ENCODE data around the gene SRGAP1. TPM values are rescaled to one million over a fixed set of nuclear protein-coding genes. Genes with fewer than 3 reads are reported as not detected.

SRGAP1 gene
- total RNA-seq, 2 donors from 2014 or later: 0.19 to 1.0 TPM

DNA sequence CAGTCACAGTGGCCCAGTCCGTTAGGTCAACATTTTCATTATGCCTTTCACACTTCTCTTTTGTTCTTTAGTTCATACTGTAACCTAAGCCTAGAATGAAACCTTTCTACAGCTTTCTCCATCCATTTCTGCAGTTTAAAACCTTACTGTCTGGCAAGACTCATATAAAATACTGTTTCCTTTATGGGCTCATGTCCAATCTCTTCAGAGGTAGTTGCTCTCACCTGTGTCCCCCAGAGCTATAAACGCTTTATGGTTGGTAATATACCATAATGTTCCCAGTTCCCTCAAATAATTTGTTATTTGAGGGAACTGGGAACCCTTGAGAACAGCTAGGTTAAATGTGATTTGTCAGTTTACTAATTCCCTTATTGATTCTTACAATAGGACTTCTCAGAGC, 83.0 kb downstream of the SRGAP1 start:
- H3K4me3 Mint-ChIP-seq: no peak overlapping the region
- H3K27me3 Mint-ChIP-seq: peaks cover 0 to 14% of the 10 kb centered on the region in 2 donors
- H3K36me3 Mint-ChIP-seq: no peaks in the 10 kb centered on the region
- DNase-seq (ENCODE audit: low spot score) (no peak), ATAC-seq (no peak)
- no peak overlapping the region for H3K27ac Mint-ChIP-seq
- no peaks in the 10 kb centered on the region for H3K9me3 Mint-ChIP-seq
- H3K4me1 Mint-ChIP-seq (ENCODE audit: low read depth in 2 of 2): no peaks in the 10 kb centered on the region

DNA sequence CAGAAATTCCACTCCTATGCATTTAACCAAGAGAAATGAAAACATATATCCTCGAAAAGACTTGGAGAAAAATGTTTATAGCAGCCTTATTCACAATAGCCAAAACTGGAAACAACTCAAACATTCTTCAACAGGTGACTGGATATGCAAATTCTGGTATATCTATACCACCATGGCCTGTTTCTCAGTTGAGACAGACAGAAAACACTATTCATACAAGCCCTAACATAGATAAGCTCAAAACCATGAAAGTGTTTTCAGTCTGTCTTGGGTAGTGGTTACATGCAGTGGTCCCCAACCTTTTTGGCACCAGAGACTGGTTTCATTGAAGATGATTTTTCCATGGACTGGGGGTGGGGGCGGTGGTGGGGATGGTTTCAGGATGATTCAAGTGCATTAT, 83.8 kb downstream of the SRGAP1 start:
- H3K9me3 Mint-ChIP-seq: no peaks in the 10 kb centered on the region
- no peak for DNase-seq (ENCODE audit: low spot score)
- no peaks in the 10 kb centered on the region for H3K36me3 Mint-ChIP-seq
- no peak for ATAC-seq
- no peak overlapping the region for H3K4me3 Mint-ChIP-seq
- no peak overlapping the region for H3K27ac Mint-ChIP-seq
- no peaks in the 10 kb centered on the region for H3K4me1 Mint-ChIP-seq (ENCODE audit: low read depth in 2 of 2)
- peaks cover 0 to 14% of the 10 kb centered on the region in 2 donors for H3K27me3 Mint-ChIP-seq

DNA sequence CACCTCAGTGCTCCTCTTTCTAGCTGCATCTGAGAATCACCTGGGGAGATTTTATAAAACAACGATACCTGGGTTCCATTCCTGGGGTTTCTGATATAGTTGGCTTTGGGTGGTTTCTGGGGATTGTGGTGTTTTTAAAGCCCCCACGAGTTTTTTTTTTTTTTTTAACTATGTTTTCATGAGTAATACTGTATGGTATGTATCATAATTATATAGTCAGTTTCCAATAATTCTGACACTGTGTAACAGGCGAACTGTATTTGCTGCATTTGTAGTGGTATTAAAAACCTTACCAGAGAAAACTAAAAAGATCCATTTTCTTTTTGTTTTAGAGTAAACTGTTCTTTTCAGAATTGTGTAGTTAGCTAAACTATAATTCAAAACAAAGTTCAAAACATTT, 84.9 kb downstream of the SRGAP1 start:
- no peak for ATAC-seq
- DNase-seq (ENCODE audit: low spot score): no peak
- no peaks in the 10 kb centered on the region for H3K9me3 Mint-ChIP-seq
- no peaks in the 10 kb centered on the region for H3K4me1 Mint-ChIP-seq (ENCODE audit: low read depth in 2 of 2)
- peaks cover 0 to 14% of the 10 kb centered on the region in 2 donors for H3K27me3 Mint-ChIP-seq
- no peak overlapping the region for H3K27ac Mint-ChIP-seq
- H3K36me3 Mint-ChIP-seq: no peaks in the 10 kb centered on the region
- H3K4me3 Mint-ChIP-seq: no peak overlapping the region

GRCh38 chr12:63930971-63931370, 86.5 kb downstream of the SRGAP1 start:
- no peak overlapping the region for H3K4me3 Mint-ChIP-seq
- ATAC-seq: no peak

GRCh38 chr12:63931703-63932102, 87.2 kb downstream of the SRGAP1 start:
- Mint-ChIP-seq H3K4me3 (no peak overlapping the region), H3K36me3 (no peaks in the 10 kb centered on the region), H3K27me3 (peaks cover 0 to 14% of the 10 kb centered on the region in 2 donors), H3K4me1 (ENCODE audit: low read depth in 2 of 2) (no peaks in the 10 kb centered on the region), H3K27ac (no peak overlapping the region), H3K9me3 (no peaks in the 10 kb centered on the region)
- no peak for DNase-seq (ENCODE audit: low spot score)
- ATAC-seq: no peak

More at GRCh38 chr12:63930971-63931370, 86.5 kb downstream of the SRGAP1 start:
- Mint-ChIP-seq H3K27ac (no peak overlapping the region), H3K36me3 (no peaks in the 10 kb centered on the region), H3K9me3 (no peaks in the 10 kb centered on the region), H3K27me3 (peaks cover 0 to 14% of the 10 kb centered on the region in 2 donors), H3K4me1 (ENCODE audit: low read depth in 2 of 2) (no peaks in the 10 kb centered on the region)
- DNase-seq (ENCODE audit: low spot score): no peak

DNA sequence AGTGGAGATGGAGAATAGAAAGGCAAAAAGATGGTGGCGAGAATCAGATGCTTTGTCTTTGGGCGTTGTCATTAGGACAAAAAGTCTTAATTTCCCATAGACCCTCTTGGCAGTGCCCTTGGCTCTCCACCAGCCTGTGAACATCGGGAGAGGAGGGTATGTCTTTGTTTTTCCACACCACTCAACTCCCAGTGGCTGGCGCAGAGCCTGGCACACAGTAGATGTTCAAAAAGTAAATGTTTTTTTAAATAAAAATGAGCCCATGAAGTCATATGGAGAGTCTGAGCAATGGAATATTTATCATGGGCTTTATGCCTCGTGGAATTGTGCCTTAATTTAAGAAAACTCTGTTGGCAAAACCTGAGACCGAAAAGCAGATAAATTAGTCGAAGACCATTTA, 90.4 kb downstream of the SRGAP1 start:
- DNase-seq (ENCODE audit: low spot score) (no peak), ATAC-seq (no peak)
- H3K36me3 Mint-ChIP-seq: no peaks in the 10 kb centered on the region
- peaks cover 0 to 8% of the 10 kb centered on the region in 2 donors for H3K27me3 Mint-ChIP-seq
- H3K27ac Mint-ChIP-seq: no peak overlapping the region
- H3K9me3 Mint-ChIP-seq: no peaks in the 10 kb centered on the region
- no peak overlapping the region for H3K4me3 Mint-ChIP-seq
- H3K4me1 Mint-ChIP-seq (ENCODE audit: low read depth in 2 of 2): no peaks in the 10 kb centered on the region

DNA sequence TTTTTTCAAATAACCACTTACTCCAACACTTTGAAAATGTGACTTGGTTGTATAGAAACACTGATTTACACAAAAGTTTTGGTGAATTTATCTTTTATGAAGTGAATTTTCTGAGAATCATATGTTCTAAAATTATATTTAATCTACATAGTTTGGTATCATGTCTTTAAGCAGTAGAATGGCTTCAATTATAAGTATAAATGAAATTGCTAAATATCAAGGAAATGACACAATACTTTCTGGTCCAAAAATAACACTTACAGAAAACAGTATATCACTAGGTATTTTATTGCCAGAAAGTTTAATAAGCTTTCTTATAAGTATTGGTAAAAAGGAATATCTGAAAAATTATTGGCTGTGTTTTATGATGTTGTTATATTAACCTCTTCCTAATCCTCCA, 90.9 kb downstream of the SRGAP1 start:
- Mint-ChIP-seq H3K9me3 (no peaks in the 10 kb centered on the region), H3K4me1 (ENCODE audit: low read depth in 2 of 2) (peaks cover 0 to 3% of the 10 kb centered on the region in 2 donors), H3K27me3 (peaks cover 0 to 8% of the 10 kb centered on the region in 2 donors), H3K36me3 (no peaks in the 10 kb centered on the region), H3K4me3 (no peak overlapping the region), H3K27ac (no peak overlapping the region)
- no peak for DNase-seq (ENCODE audit: low spot score)
- no peak for ATAC-seq

DNA sequence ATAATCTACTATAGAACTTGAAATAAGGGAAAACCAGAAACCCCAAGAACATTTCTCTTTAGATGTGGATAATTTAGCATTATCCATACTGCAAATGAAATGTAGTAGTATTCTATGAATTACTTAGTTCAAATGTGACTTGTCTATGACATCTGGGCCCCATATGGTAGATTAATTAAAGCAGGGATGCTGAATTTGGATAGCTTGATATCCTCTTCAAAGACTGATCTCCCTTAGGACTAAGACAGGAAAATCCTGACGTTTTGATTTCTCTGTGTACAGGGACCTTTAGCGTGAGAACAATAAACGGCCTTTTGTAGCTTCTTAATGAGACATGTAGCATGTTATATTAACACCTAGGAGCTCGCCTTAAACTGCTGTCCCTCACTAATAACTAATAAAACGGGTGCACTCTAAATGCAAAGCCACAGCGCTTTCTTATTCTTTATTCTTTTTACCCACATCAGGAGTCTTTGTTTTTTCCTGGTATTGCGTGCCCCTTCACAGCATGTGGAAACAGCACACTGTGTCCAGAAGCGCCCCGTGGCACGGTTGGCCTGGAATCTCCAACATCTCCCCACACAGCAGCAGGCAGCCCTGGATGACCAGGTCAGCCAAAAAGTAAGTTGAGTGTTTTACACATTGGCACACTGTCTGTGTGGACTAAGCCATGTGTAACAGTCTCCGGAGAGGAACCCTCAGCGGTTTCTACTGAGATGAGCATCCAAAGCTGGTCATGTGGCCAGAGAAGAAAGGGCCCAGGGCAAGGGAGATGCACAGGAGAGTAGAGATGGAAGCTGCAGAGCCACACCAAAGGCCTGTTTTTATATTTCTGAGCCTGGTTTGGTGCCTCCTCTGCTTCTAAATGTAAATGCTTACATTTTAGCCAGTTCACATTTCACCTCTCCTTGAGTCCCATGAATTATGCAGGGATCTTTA, 93.1 kb downstream of the SRGAP1 start:
- Mint-ChIP-seq H3K9me3 (no peaks in the 10 kb centered on the region), H3K4me1 (ENCODE audit: low read depth in 2 of 2) (peaks cover 0 to 3% of the 10 kb centered on the region in 2 donors), H3K27ac (no peak overlapping the region), H3K36me3 (no peaks in the 10 kb centered on the region), H3K4me3 (no peak overlapping the region), H3K27me3 (no peaks in the 10 kb centered on the region)
- no peak for DNase-seq (ENCODE audit: low spot score)
- peak in 1 of 2 donors; percentile 24 for ATAC-seq

- Mint-ChIP-seq H3K27ac (no peak overlapping the region), H3K4me3 (no peak overlapping the region), H3K9me3 (no peaks in the 10 kb centered on the region), H3K4me1 (ENCODE audit: low read depth in 2 of 2) (peaks cover 0 to 3% of the 10 kb centered on the region in 2 donors), H3K27me3 (no peaks in the 10 kb centered on the region), H3K36me3 (no peaks in the 10 kb centered on the region)
- DNase-seq (ENCODE audit: low spot score): no peak
- ATAC-seq: no peak
Measured at GRCh38 chr12:63940310-63941005, 96.0 kb downstream of the SRGAP1 start.

DNA sequence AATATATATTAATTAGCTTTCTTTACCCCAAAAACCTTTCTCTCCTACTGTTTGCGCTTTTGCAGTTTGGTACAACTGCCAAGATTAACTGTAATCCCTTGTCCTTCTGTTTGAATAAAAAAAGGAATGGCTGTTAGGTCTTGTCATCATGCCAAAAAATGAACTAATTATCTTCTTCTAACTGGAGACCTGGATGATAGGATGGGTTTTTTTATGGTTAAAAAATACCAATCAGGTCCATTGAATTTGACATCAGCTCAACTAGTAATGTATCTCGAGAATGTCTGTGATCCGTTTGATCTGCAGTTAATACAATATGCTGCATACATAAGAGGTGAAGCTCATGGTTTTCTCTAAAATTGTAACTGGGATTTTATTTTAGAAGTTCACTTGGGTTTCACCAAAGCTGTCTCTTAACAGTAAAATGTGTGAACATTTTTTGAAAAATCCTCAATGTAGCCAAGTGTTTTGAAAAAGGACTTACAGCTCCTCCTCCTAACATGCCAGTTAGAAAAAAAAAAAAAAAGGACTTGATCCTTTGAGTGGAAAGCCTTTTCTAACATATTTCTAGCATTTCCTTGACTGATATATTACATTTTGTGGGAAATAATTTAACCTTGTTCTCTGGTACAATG, 96.8 kb downstream of the SRGAP1 start:
- H3K36me3 Mint-ChIP-seq: no peaks in the 10 kb centered on the region
- peaks cover 0 to 3% of the 10 kb centered on the region in 2 donors for H3K4me1 Mint-ChIP-seq (ENCODE audit: low read depth in 2 of 2)
- no peaks in the 10 kb centered on the region for H3K9me3 Mint-ChIP-seq
- H3K27ac Mint-ChIP-seq: no peak overlapping the region
- no peak for DNase-seq (ENCODE audit: low spot score)
- H3K27me3 Mint-ChIP-seq: no peaks in the 10 kb centered on the region
- H3K4me3 Mint-ChIP-seq: no peak overlapping the region
- no peak for ATAC-seq

DNA sequence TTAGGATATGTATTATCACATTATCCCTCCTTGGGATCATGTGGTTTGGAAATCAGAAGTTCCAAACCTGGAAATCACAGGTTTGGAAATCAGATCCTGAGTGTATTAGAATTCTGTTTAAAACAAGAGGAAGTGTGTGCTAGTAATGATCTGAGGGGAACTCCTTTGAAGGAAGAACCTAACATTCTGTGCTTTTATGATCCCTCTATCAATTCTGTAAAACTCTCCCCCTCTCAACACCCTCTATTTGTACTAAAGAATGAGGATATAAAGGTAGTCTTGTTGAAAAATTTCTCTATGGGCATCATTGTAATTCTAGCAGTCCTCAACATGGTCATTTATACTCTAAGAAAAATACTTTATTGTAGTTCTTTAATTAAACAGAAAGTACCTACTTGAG, 97.4 kb downstream of the SRGAP1 start:
- Mint-ChIP-seq H3K27me3 (no peaks in the 10 kb centered on the region), H3K4me1 (ENCODE audit: low read depth in 2 of 2) (peaks cover 0 to 3% of the 10 kb centered on the region in 2 donors), H3K36me3 (no peaks in the 10 kb centered on the region), H3K4me3 (no peak overlapping the region), H3K9me3 (no peaks in the 10 kb centered on the region), H3K27ac (no peak overlapping the region)
- ATAC-seq: no peak
- DNase-seq (ENCODE audit: low spot score): no peak

GRCh38 chr12:63942464-63943241, 98.2 kb downstream of the SRGAP1 start:
- Mint-ChIP-seq H3K27ac (no peak overlapping the region), H3K4me3 (no peak overlapping the region), H3K9me3 (no peaks in the 10 kb centered on the region), H3K36me3 (no peaks in the 10 kb centered on the region), H3K27me3 (no peaks in the 10 kb centered on the region), H3K4me1 (ENCODE audit: low read depth in 2 of 2) (peaks cover 0 to 3% of the 10 kb centered on the region in 2 donors)
- ATAC-seq (no peak), DNase-seq (ENCODE audit: low spot score) (no peak)

DNA sequence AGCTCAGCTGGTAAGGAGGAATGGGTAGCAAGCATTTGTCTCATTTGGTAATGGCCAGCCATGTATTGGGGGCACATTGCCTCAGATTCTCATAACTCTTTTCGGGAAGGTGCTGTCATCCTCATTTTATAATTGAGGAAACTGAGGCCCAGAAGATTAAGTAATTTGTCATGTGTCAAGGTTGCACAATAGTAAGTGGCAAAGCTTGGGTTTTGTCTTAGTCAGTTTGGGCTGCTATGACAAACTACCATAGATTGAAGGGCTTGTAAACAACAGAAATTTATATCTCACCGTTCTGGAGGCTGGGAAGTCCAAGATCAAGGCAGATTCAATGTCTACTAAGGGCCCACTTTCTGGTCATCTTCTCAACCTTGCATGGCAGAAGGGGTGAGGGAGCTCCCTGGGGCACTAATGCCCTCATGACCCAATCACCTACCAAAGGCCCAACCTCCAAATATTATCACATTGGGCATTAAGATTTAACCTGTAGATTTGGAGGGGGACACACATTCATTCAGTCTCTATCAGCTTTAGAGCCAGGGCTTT, 99.6 kb downstream of the SRGAP1 start:
- H3K9me3 Mint-ChIP-seq: no peaks in the 10 kb centered on the region
- H3K4me3 Mint-ChIP-seq: no peak overlapping the region
- no peak for DNase-seq (ENCODE audit: low spot score)
- peaks cover 0 to 4% of the 10 kb centered on the region in 2 donors for H3K27me3 Mint-ChIP-seq
- H3K27ac Mint-ChIP-seq: no peak overlapping the region
- peaks cover 0 to 3% of the 10 kb centered on the region in 2 donors for H3K4me1 Mint-ChIP-seq (ENCODE audit: low read depth in 2 of 2)
- ATAC-seq: no peak
- H3K36me3 Mint-ChIP-seq: no peaks in the 10 kb centered on the region
